NCI-H524 (cell line): ENCODE data around the gene DCLRE1B.
"Not testable (repeated sequence)": the region's sequence is repeated elsewhere in the genome, so short reads cannot be mapped to it uniquely, and the experiment has no call there.

Source experiments
- DNase-seq, 2 experiments: peaks; one replicate each; lab custom pipeline; 2025; lab: John Stamatoyannopoulos, UW

The DCLRE1B gene

GRCh38 chr1:113947388-113948107, 42.4 kb downstream of the DCLRE1B start:
- no peak for DNase-seq

- DNase-seq, result not testable (repeated sequence)
Measured at GRCh38 chr1:113948151-113948550, 43.0 kb downstream of the DCLRE1B start.

DNA sequence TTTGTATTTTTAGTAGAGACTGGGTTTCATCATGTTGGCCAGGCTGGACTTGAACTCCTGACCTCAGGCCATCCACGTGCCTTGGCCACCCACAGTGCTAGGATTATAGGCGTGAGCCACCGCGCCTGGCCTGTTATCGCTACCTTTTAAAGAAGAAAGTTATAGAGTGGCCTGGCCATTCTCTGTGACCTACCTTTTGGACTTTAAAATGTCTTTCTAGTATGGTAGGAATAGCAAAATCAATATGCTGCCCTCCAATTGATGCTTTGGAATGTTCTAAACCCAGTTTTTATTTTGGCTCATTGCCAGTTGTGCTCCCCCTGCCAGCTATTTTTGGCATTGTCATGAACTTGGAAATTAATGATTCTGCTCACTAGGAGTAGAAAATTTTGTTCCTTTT, 43.9 kb downstream of the DCLRE1B start:
- DNase-seq, result peak in 1 of 2 experiments; percentile 5

- DNase-seq, result no peak
Measured at GRCh38 chr1:113950908-113951307, 45.8 kb downstream of the DCLRE1B start.

DNA sequence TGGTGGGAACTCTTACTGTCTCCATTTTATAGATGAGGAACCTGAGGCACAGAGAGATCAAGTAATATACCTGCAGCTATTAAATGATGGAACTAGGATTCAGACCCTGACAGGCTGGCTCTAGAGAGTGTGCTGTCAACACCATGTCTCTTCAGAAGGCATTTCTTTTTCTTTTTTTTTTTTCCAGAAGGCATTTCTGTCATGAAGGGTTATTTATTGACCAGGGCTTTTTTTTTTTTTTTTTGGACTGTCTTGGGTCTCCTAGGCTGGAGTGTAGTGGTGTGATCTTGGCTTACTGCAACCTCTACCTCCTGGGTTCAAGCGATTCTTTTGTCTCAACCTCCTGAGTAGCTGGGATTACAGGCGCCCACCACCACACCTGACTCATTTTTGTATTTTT, 46.6 kb downstream of the DCLRE1B start:
- no peak for DNase-seq

- DNase-seq, result no peak
Measured at GRCh38 chr1:113957984-113958383, 52.9 kb downstream of the DCLRE1B start.

GRCh38 chr1:113958691-113959090, 53.6 kb downstream of the DCLRE1B start:
- no peak for DNase-seq

DNA sequence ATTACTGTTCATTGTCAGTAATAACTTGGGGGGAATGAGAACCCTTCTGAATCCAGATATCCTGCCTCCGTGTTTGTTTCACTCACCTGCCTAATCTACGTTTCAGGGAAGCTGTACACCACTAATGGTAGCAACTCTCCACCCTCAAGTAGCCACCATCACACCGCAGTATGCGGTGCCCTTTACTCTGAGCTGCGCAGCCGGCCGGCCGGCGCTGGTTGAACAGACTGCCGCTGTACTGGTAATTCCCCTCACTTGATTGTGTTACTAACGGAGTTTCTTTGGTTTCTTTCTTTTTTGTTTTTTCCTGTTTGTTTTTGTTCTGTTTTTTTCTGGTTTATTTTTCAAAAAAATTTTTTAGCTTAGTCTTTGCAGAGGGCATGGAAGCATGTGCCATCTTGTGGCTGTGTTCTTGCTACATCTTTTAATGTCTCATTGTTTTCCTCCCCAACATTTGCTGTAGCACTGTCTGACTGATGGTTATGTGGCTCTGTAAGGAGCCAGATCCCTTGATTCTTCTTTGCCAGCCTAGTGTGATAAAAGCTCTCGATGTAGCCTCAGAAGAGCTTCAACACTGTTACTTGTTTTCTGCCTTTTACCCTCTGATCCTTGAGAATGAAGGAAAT, 58.3 kb downstream of the DCLRE1B start:
- no peak for DNase-seq
